ENCODE data around the gene SMAD2.
"Not testable (repeated sequence)": the region's sequence is repeated elsewhere in the genome, so short reads cannot be mapped to it uniquely, and the experiment has no call there.

SMAD2 gene

GRCh38 chr18:47968006-47968676 is 37.7 kb upstream of the SMAD2 start:
- H3K9me3 ChIP-seq (replicated peaks; ENCODE audit: insufficient read depth, low read length): no peaks in the 10 kb centered on the region
- no peaks in the 10 kb centered on the region for H3K79me2 ChIP-seq (ENCODE audit: low read length)
- no peaks in the 10 kb centered on the region for H3K9me2 ChIP-seq (replicated peaks; ENCODE audit: insufficient read depth, low read length)
- no peak overlapping the region for H3K4me2 ChIP-seq (ENCODE audit: low read depth, low read length)
- no peaks in the 10 kb centered on the region for H3K36me3 ChIP-seq (replicated peaks; ENCODE audit: insufficient read depth, low read length)
- DNase-seq: no peak
- no peak overlapping the region for H3K27ac ChIP-seq (ENCODE audit: low read length)
- no peaks in the 10 kb centered on the region for H4K20me1 ChIP-seq (ENCODE audit: insufficient read depth, low read length)
- TF ChIP-seq CTCF (IDR thresholded peaks at IDR 0.05; ENCODE audit: low read length): no peak
- no peak for TF ChIP-seq EZH2phosphoT487 (IDR thresholded peaks at IDR 0.05; ENCODE audit: low read length)
- TF ChIP-seq EZH2 (optimal IDR thresholded peaks at IDR 0.05; ENCODE audit: low read depth, low read length): no peak
- no peak overlapping the region for H3K4me3 ChIP-seq (ENCODE audit: low read length)
- H3K27me3 ChIP-seq (replicated peaks; ENCODE audit: insufficient read depth, low read length): no peaks in the 10 kb centered on the region
- peaks cover 11% of the 10 kb centered on the region for H3K4me1 ChIP-seq (ENCODE audit: low read length)
- H3K9ac ChIP-seq (ENCODE audit: low read length): no peak overlapping the region
- H2AFZ ChIP-seq (ENCODE audit: low read length): no peak overlapping the region
- no peaks in the 10 kb centered on the region for H3F3A ChIP-seq (ENCODE audit: insufficient read depth, low read length)

GRCh38 chr18:47964053-47964452 is 33.6 kb upstream of the SMAD2 start:
- no peak overlapping the region for H3K4me3 ChIP-seq (ENCODE audit: low read length)
- H3K4me2 ChIP-seq (ENCODE audit: low read depth, low read length): no peak overlapping the region
- DNase-seq: no peak
- H3K27me3 ChIP-seq (replicated peaks; ENCODE audit: insufficient read depth, low read length): no peaks in the 10 kb centered on the region
- no peak overlapping the region for H3K27ac ChIP-seq (ENCODE audit: low read length)
- no peak for TF ChIP-seq EZH2 (optimal IDR thresholded peaks at IDR 0.05; ENCODE audit: low read depth, low read length)
- no peak for TF ChIP-seq CTCF (IDR thresholded peaks at IDR 0.05; ENCODE audit: low read length)
- no peak for TF ChIP-seq EZH2phosphoT487 (IDR thresholded peaks at IDR 0.05; ENCODE audit: low read length)
- H4K20me1 ChIP-seq (ENCODE audit: insufficient read depth, low read length): no peaks in the 10 kb centered on the region
- no peaks in the 10 kb centered on the region for H3F3A ChIP-seq (ENCODE audit: insufficient read depth, low read length)
- no peaks in the 10 kb centered on the region for H3K36me3 ChIP-seq (replicated peaks; ENCODE audit: insufficient read depth, low read length)
- H3K9ac ChIP-seq (ENCODE audit: low read length): no peak overlapping the region
- H3K9me3 ChIP-seq (replicated peaks; ENCODE audit: insufficient read depth, low read length): no peaks in the 10 kb centered on the region
- H2AFZ ChIP-seq (ENCODE audit: low read length): no peak overlapping the region
- H3K9me2 ChIP-seq (replicated peaks; ENCODE audit: insufficient read depth, low read length): no peaks in the 10 kb centered on the region
- no peaks in the 10 kb centered on the region for H3K79me2 ChIP-seq (ENCODE audit: low read length)
- no peaks in the 10 kb centered on the region for H3K4me1 ChIP-seq (ENCODE audit: low read length)

- H3K4me1 ChIP-seq (ENCODE audit: low read length); H3K4me2 ChIP-seq (ENCODE audit: low read depth, low read length); H3K36me3 ChIP-seq (replicated peaks; ENCODE audit: insufficient read depth, low read length): not testable (repeated sequence)
These were observed 30.5 kb upstream of the SMAD2 start for GRCh38 chr18:47961003-47961402.

GRCh38 chr18:47953471-47953931 is 23.0 kb upstream of the SMAD2 start:
- no peak overlapping the region for H3K4me2 ChIP-seq (ENCODE audit: low read depth, low read length)
- no peaks in the 10 kb centered on the region for H3K27me3 ChIP-seq (replicated peaks; ENCODE audit: insufficient read depth, low read length)
- no peaks in the 10 kb centered on the region for H3K79me2 ChIP-seq (ENCODE audit: low read length)
- H4K20me1 ChIP-seq (ENCODE audit: insufficient read depth, low read length): no peaks in the 10 kb centered on the region
- peaks cover 7% of the 10 kb centered on the region for H3K4me1 ChIP-seq (ENCODE audit: low read length)
- TF ChIP-seq EZH2 (optimal IDR thresholded peaks at IDR 0.05; ENCODE audit: low read depth, low read length): no peak
- no peak for TF ChIP-seq CTCF (IDR thresholded peaks at IDR 0.05; ENCODE audit: low read length)
- TF ChIP-seq EZH2phosphoT487 (IDR thresholded peaks at IDR 0.05; ENCODE audit: low read length): no peak
- no peaks in the 10 kb centered on the region for H3K36me3 ChIP-seq (replicated peaks; ENCODE audit: insufficient read depth, low read length)
- DNase-seq: peak; percentile 62
- no peak overlapping the region for H3K4me3 ChIP-seq (ENCODE audit: low read length)
- no peaks in the 10 kb centered on the region for H3K9me2 ChIP-seq (replicated peaks; ENCODE audit: insufficient read depth, low read length)
- no peak overlapping the region for H2AFZ ChIP-seq (ENCODE audit: low read length)
- H3K9me3 ChIP-seq (replicated peaks; ENCODE audit: insufficient read depth, low read length): no peaks in the 10 kb centered on the region
- no peak overlapping the region for H3K27ac ChIP-seq (ENCODE audit: low read length)
- no peak overlapping the region for H3K9ac ChIP-seq (ENCODE audit: low read length)
- H3F3A ChIP-seq (ENCODE audit: insufficient read depth, low read length): 0 out of 2 replicates have a peak, but pooled peaks cover 3% of the 10 kb centered on the region

More at GRCh38 chr18:47961003-47961402, 30.5 kb upstream of the SMAD2 start:
- H3K27ac ChIP-seq (ENCODE audit: low read length); DNase-seq; H3K9me3 ChIP-seq (replicated peaks; ENCODE audit: insufficient read depth, low read length); H3F3A ChIP-seq (ENCODE audit: insufficient read depth, low read length); H4K20me1 ChIP-seq (ENCODE audit: insufficient read depth, low read length); H2AFZ ChIP-seq (ENCODE audit: low read length); H3K9me2 ChIP-seq (replicated peaks; ENCODE audit: insufficient read depth, low read length); H3K79me2 ChIP-seq (ENCODE audit: low read length); H3K9ac ChIP-seq (ENCODE audit: low read length); H3K27me3 ChIP-seq (replicated peaks; ENCODE audit: insufficient read depth, low read length); H3K4me3 ChIP-seq (ENCODE audit: low read length): not testable (repeated sequence)
